K562 (cell line): Measurements from ENCODE around the gene STK32C. TPM values are rescaled to one million over a fixed set of nuclear protein-coding genes. Genes with fewer than 3 reads are reported as not detected.

Source experiments
- ATAC-seq: fragments of 200-7000 bp; cut with Tn5 transposase; 3 replicates; pipeline ENCODE4 v1.9.1; 2020; ENCODE audit warnings: moderate library complexity
- BruUV-seq: library from RNA; stranded (reverse); fragments of 400-500 nt; replicated peaks from 2 replicates; lab custom pipeline; 2021; lab: Mats Ljungman, UMichigan
- CTCF ChIA-PET: fragments of 300-600 bp; formaldehyde crosslinking; extraction: SDS; loops from one replicate; lab custom pipeline; 2021; ENCODE audit warnings: low intra/inter-chr PET ratio; lab: Yijun Ruan, JAX
- POLR2A ChIA-PET: fragments of 300-600, 350-650 bp; sonication (Branson Sonifier 250); formaldehyde crosslinking; extraction: SDS; loops from one replicate; lab custom pipeline; 2021; ENCODE audit warnings: antibody characterized with exemption, inconsistent platforms; lab: Yijun Ruan, JAX
- DNase-seq, 4 experiments: peaks; one replicate each; pipeline versions ENCODE4 v3.0.0 to v3.0.0-alpha.2; 2011 to 2018; ENCODE audit warnings: low spot score in 3 of 4, mixed read lengths in 3 of 4; ENCODE audit errors: extremely low read depth in 1 of 4
- FAIRE-seq: peaks from 2 replicates; lab custom pipeline; 2011; peaks lifted over from hg19 to GRCh38; lab: Jason Lieb, UNC
- H2AFZ ChIP-seq: 2 replicates; pipeline ENCODE4 v1.6.0; 2011; ENCODE audit warnings: low read depth, low read length, control low read depth, inconsistent platforms
- H3K27ac ChIP-seq: fragments of 200-600 bp; 3 replicates; pipeline ENCODE4 v1.8.0; 2011; ENCODE audit warnings: low read depth, mild to moderate bottlenecking, control low read depth, inconsistent platforms, low read length, moderate library complexity, mixed read lengths; ENCODE audit errors: extremely low read depth
- H3K27me3 ChIP-seq, 2 experiments: fragments of 300-600 bp in 1 of 2; 2 replicates in 1 of 2; 3 replicates in 1 of 2; pipeline versions ENCODE4 v1.6.0 to v1.8.0; 2011; ENCODE audit warnings: inconsistent platforms in 2 of 2, low read length in 2 of 2, mild to moderate bottlenecking in 1 of 2, mixed read lengths in 1 of 2, moderate library complexity in 1 of 2; ENCODE audit not compliant: control insufficient read depth in 2 of 2, insufficient read depth in 2 of 2
- H3K36me3 ChIP-seq: fragments of 300-600 bp; 3 replicates; pipeline ENCODE4 v1.8.0; 2011; ENCODE audit warnings: mild to moderate bottlenecking, low read length, inconsistent platforms; ENCODE audit not compliant: control insufficient read depth, insufficient read depth
- H3K4me1 ChIP-seq, 2 experiments: fragments of 200-600 bp in 1 of 2; replicated peaks in 1 of 2; 2 replicates in 1 of 2; 3 replicates in 1 of 2; pipeline versions ENCODE4 v1.5.1 to v1.8.0; 2011; ENCODE audit warnings: inconsistent platforms in 2 of 2, low read length in 2 of 2, mild to moderate bottlenecking in 1 of 2, mixed read lengths in 1 of 2, moderate library complexity in 1 of 2; ENCODE audit not compliant: control insufficient read depth in 2 of 2, insufficient read depth in 2 of 2
- H3K4me2 ChIP-seq: 2 replicates; pipeline ENCODE4 v1.6.1; 2011; ENCODE audit warnings: low read length, control low read depth, inconsistent platforms, mixed read lengths; ENCODE audit not compliant: insufficient read depth
- H3K4me3 ChIP-seq: fragments of 200-600 bp; sonication (generic), shearing (Covaris generic); 2 replicates; pipeline ENCODE4 v1.5.1; 2016; ENCODE audit warnings: control low read depth, inconsistent platforms
- H3K79me2 ChIP-seq: fragments of 200-600 bp; 3 replicates; pipeline ENCODE4 v1.8.0; 2011; ENCODE audit warnings: low read length, inconsistent platforms; ENCODE audit not compliant: control insufficient read depth, insufficient read depth
- H3K9ac ChIP-seq, 2 experiments: 2 replicates each; pipeline versions ENCODE4 v1.6.0 to v1.6.1; 2011; ENCODE audit warnings: low read depth in 2 of 2, low read length in 2 of 2, control low read depth in 1 of 2, inconsistent platforms in 1 of 2, mild to moderate bottlenecking in 1 of 2, mixed read lengths in 1 of 2; ENCODE audit not compliant: insufficient read depth in 1 of 2
- H3K9me1 ChIP-seq: one replicate; pipeline ENCODE4 v1.6.0; 2011; ENCODE audit warnings: inconsistent platforms, mild to moderate bottlenecking, low read length, moderate library complexity; ENCODE audit not compliant: control insufficient read depth, insufficient read depth
- H3K9me3 ChIP-seq: replicated peaks from 2 replicates; pipeline ENCODE4 v1.5.1; 2011; ENCODE audit warnings: low read depth, low read length, inconsistent platforms; ENCODE audit not compliant: control insufficient read depth, insufficient read depth
- H4K20me1 ChIP-seq: replicated peaks from 2 replicates; pipeline ENCODE4 v1.6.1; 2011; ENCODE audit warnings: low read length, inconsistent platforms, mixed read lengths; ENCODE audit not compliant: control insufficient read depth, insufficient read depth
- BMI1 ChIP-seq: fragments of 150-350 bp; IDR thresholded peaks from 2 replicates; pipeline ENCODE4 v1.6.1; 2014; ENCODE audit warnings: low read length
- CBX3 ChIP-seq, 2 experiments: IDR thresholded peaks; 1 replicate in 1 of 2; 2 replicates in 1 of 2; pipeline ENCODE4 v1.6.1; 2012; ENCODE audit warnings: inconsistent platforms in 2 of 2, low read length in 2 of 2, borderline replicate concordance in 1 of 2, control low read depth in 1 of 2
- COPS2 ChIP-seq: fragments of 450-650 bp; conservative IDR thresholded peaks from 2 replicates; pipeline ENCODE4 v1.6.1; 2016; ENCODE audit warnings: mild to moderate bottlenecking, moderate library complexity
- EP300 ChIP-seq: IDR thresholded peaks from 2 replicates; pipeline ENCODE4 v1.6.1; 2012; ENCODE audit warnings: low read length, improper control_type of control experiment
- FOSL1 ChIP-seq: fragments of 200-800 bp; sonication (Bioruptor generic); conservative IDR thresholded peaks from 2 replicates; pipeline ENCODE4 v1.6.1; 2016; ENCODE audit warnings: missing genetic modification characterization, missing compliant biosample characterization
- GATAD2A ChIP-seq: fragments of 450-650 bp; IDR thresholded peaks from 2 replicates; pipeline ENCODE4 v1.6.1; 2017
- HSF4 ChIP-seq: fragments of 250-450 bp; sonication (Bioruptor Pico); IDR thresholded peaks from 2 replicates; pipeline ENCODE4 v2.1.2; 2022; ENCODE audit warnings: mild to moderate bottlenecking, moderate library complexity, borderline replicate concordance
- MYC ChIP-seq, 2 experiments: fragments of 250-450 bp in 1 of 2; sonication (Bioruptor Pico) in 1 of 2; IDR thresholded peaks; 2 replicates each; pipeline versions ENCODE4 v1.5.1 to v1.6.1; 2012 to 2021; ENCODE audit warnings: low read depth in 2 of 2, borderline replicate concordance in 1 of 2, improper control_type of control experiment in 1 of 2, low read length in 1 of 2, mild to moderate bottlenecking in 1 of 2, moderate library complexity in 1 of 2
- ZBTB43 ChIP-seq: sonication (generic); formaldehyde crosslinking; IDR thresholded peaks from 2 replicates; pipeline ENCODE4 v1.8.0; 2023; ENCODE audit warnings: mild to moderate bottlenecking, missing genetic modification reagents
- ZBTB9 ChIP-seq: fragments of 450-650 bp; formaldehyde crosslinking; IDR thresholded peaks from 2 replicates; pipeline ENCODE4 v1.4.0; 2020; ENCODE audit warnings: mild to moderate bottlenecking, moderate library complexity
- ZFX ChIP-seq: sonication (generic); formaldehyde crosslinking; IDR thresholded peaks from 2 replicates; pipeline ENCODE4 v1.8.0; 2022; ENCODE audit warnings: mild to moderate bottlenecking, missing genetic modification reagents, moderate library complexity
- ZNF511 ChIP-seq: sonication (generic); formaldehyde crosslinking; IDR thresholded peaks from 2 replicates; pipeline ENCODE4 v1.8.0; 2022; ENCODE audit warnings: mild to moderate bottlenecking, missing genetic modification reagents
- WGBS: fragments of 100-300 bp; shearing (Covaris generic); methylation state at CpG from one replicate; pipeline ENCODE4 v1.1.6; 2016; ENCODE audit warnings: low coverage, mixed read lengths; ENCODE audit not compliant: insufficient coverage; ENCODE audit errors: missing lambda C conversion rate; 5-methylcytosine and 5-hydroxymethylcytosine counted together
- in situ Hi-C: fragments of 300-500 bp; cut with MboI; formaldehyde crosslinking; loops from 4 replicates; pipeline ENCODE4 v1.15.0; 2018; ENCODE audit warnings: inconsistent platforms, mixed read lengths
- intact Hi-C: fragments of 100-400 bp; cut with micrococcal nuclease; formaldehyde crosslinking; loops from 2 replicates; pipeline ENCODE4 v1.14.2; 2022
- polyA plus RNA-seq, 8 experiments: library from polyadenylated mRNA; depleted of rRNA in 4 of 8; stranded (reverse) in 5 of 8; unstranded in 3 of 8; fragments of >200 nt; fragmentation: Nextera tagmentation in 2 of 8; fragmentation: Illumina TruSeq in 1 of 8; extraction: Ambion mirVana in 2 of 8; extraction: Trizol in 1 of 8; gene quantifications; 2 replicates each; pipeline versions ENCODE4 v1.2.1 to v1.2.3, GENCODE V29; 2011 to 2014; ENCODE audit warnings: inconsistent platforms in 1 of 8, missing spikeins in 1 of 8
- total RNA-seq, 7 experiments: library from RNA; depleted of rRNA in 6 of 7; stranded (reverse); fragments of >200 nt in 6 of 7; fragmentation: Illumina TruSeq in 2 of 7; extraction: Trizol in 2 of 7; gene quantifications; 2 replicates each; pipeline versions ENCODE4 v1.2.1 to v1.2.3, GENCODE V29; 2011 to 2021; ENCODE audit warnings: low replicate concordance in 1 of 7

The STK32C gene
- total and polyA plus RNA-seq, 9 of the 15 experiments (the other 6 are each of a cell fraction or from before 2014, with no cell fraction given) = 1.5 to 20.9 (median 6.5) TPM

- DNase-seq = no peak
- in situ Hi-C loops = no loop called here
- Histone ChIP-seq H3K4me2 (no peak overlapping the region), H3K27ac (no peak overlapping the region), H3K79me2 (no peaks in the 10 kb centered on the region), H3K9ac (no peak overlapping the region), H3K9me3 (no peaks in the 10 kb centered on the region), H3K4me3 (no peak overlapping the region), H3K27me3 (peaks cover 8 to 81% of the 10 kb centered on the region in 2 experiments; a peak in 3 of 5 replicates), H4K20me1 (peaks cover 4% of the 10 kb centered on the region; the same call in 1 of the 2 replicates), H3K4me1 (peaks cover 4 to 29% of the 10 kb centered on the region in 2 experiments; a peak in 3 of 5 replicates), H3K9me1 (no peaks in the 10 kb centered on the region), H3K36me3 (no peaks in the 10 kb centered on the region), H2AFZ (no peak overlapping the region)
- BruUV-seq = no TSS peak
- POLR2A ChIA-PET = interaction anchor here (0.6 kb wide), 2 partner anchors 57 to 426 kb away, joined by 3 to 4 read pairs; no protein-coding TSS in a partner anchor
- CTCF ChIA-PET = no interaction called here
- FAIRE-seq = no peak
- intact Hi-C loops = no loop called here
- WGBS = 17% methylated on average over 14 of the region's 14 CpGs
- ATAC-seq = no peak
- TF ChIP-seq ZNF511 (CRISPR knock-in tag) (no peak), MYC (IDR thresholded peaks at IDR 0.05; ENCODE audit: low read depth, low read length) (no peak), MYC (CRISPR knock-in tag; IDR thresholded peaks at IDR 0.05; ENCODE audit: borderline replicate concordance, low read depth) (no peak), ZFX (CRISPR knock-in tag) (no peak), ZBTB43 (CRISPR knock-in tag) (no peak), BMI1 (no peak), FOSL1 (tag) (no peak), ZBTB9 (no peak), HSF4 (CRISPR knock-in tag) (no peak), EP300 (no peak), COPS2 (no peak), CBX3 (IDR thresholded peaks at IDR 0.05; ENCODE audit: borderline replicate concordance in 1 of 2, low read length in 2 of 2) (no peak), GATAD2A (no peak)
Observed at GRCh38 chr10:132245056-132245455, 62.7 kb downstream of the STK32C start.
